Hindlimb muscle (tissue), 1 donor: ENCODE results near the gene MMS19. TPM values are rescaled to one million over a fixed set of nuclear protein-coding genes. Genes with fewer than 3 reads are reported as not detected.
"Not testable (repeated sequence)": the region's sequence is repeated elsewhere in the genome, so short reads cannot be mapped to it uniquely, and the experiment has no call there.

ENCODE experiments used
- DNase-seq: peaks from one replicate; pipeline ENCODE4 v3.0.0-alpha.2; 2013
- polyA plus RNA-seq: library from polyadenylated mRNA; unstranded; fragments of 120-200 nt; gene quantifications from one replicate; pipeline ENCODE4 v1.2.1, GENCODE V29; 2013; ENCODE audit not compliant: insufficient read length

Gene MMS19
- polyA plus RNA-seq, 1 donor: 66.7 TPM

GRCh38 chr10:97425964-97426775 is 72.1 kb downstream of the MMS19 start, which contains the start of gene PGAM1:
Gene PGAM1 (plus strand): TSS chr10:97426191. CDS start chr10:97426308, 117 bp downstream.
- peak; percentile 99 for DNase-seq

GRCh38 chr10:97423757-97424098 is 74.5 kb downstream of the MMS19 start:
- DNase-seq: not testable (repeated sequence)

- DNase-seq: no peak
Measured at GRCh38 chr10:97416565-97416964, 81.7 kb downstream of the MMS19 start.

- no peak for DNase-seq
Measured at GRCh38 chr10:97412891-97413304, 85.3 kb downstream of the MMS19 start.

- no peak for DNase-seq
Measured at GRCh38 chr10:97411406-97411805, 86.8 kb downstream of the MMS19 start.

- no peak for DNase-seq
Measured at GRCh38 chr10:97408496-97408992, 89.7 kb downstream of the MMS19 start.

Other genes starting within 250 kb of the MMS19 start
- gene ARHGAP19, start 205.8 kb downstream of the MMS19 start, polyA plus RNA-seq: 11.5 TPM
- 1.8 TPM for gene FRAT1, start 179.2 kb downstream of the MMS19 start, polyA plus RNA-seq
- 4.8 TPM for gene FRAT2, start 163.7 kb downstream of the MMS19 start, polyA plus RNA-seq
- 24.2 TPM for gene RRP12, start 97.1 kb downstream of the MMS19 start, polyA plus RNA-seq
- 80.4 TPM for gene PGAM1, start 72.2 kb downstream of the MMS19 start, polyA plus RNA-seq
- 27.3 TPM for gene EXOSC1, start 52.4 kb downstream of the MMS19 start, polyA plus RNA-seq
- 30.6 TPM for gene ZDHHC16, start 52.2 kb downstream of the MMS19 start, polyA plus RNA-seq
- 17.1 TPM for gene UBTD1, start 502 bp upstream of the MMS19 start, polyA plus RNA-seq
- 24.2 TPM for gene ANKRD2, start 74.4 kb upstream of the MMS19 start, polyA plus RNA-seq
- gene HOGA1, start 86.0 kb upstream of the MMS19 start, polyA plus RNA-seq: 0.49 TPM
- not detected for gene C10orf62, start 91.3 kb upstream of the MMS19 start, polyA plus RNA-seq
- gene MORN4, start 135.1 kb upstream of the MMS19 start, polyA plus RNA-seq: 5.2 TPM
- gene PI4K2A, start 142.2 kb upstream of the MMS19 start, polyA plus RNA-seq: 10.2 TPM
- 7.3 TPM for gene AVPI1, start 188.8 kb upstream of the MMS19 start, polyA plus RNA-seq
- gene MARVELD1, start 215.3 kb upstream of the MMS19 start, polyA plus RNA-seq: 41.0 TPM
- 14.7 TPM for gene ZFYVE27, start 238.7 kb upstream of the MMS19 start, polyA plus RNA-seq